Sigmoid colon (tissue), 7 donors: ENCODE measurements around the gene TRAF7. TPM values are rescaled to one million over a fixed set of nuclear protein-coding genes. Genes with fewer than 3 reads are reported as not detected.

Experiments used
- DNase-seq: peaks from one replicate; pipeline ENCODE4 v3.0.0-alpha.2; 2019
- H3K27ac ChIP-seq, 4 donors: fragments of 200-600 bp; sonication (generic); one replicate each; pipeline ENCODE4 v1.5.1; 2016 to 2019; ENCODE audit warnings: mild to moderate bottlenecking in 1 of 4
- H3K27me3 ChIP-seq, 3 donors: fragments of 200-600 bp; sonication (generic); one replicate each; pipeline ENCODE4 v1.5.1; 2019; ENCODE audit warnings: mild to moderate bottlenecking in 1 of 3
- H3K36me3 ChIP-seq, 4 donors: fragments of 200-600 bp; sonication (generic); one replicate each; pipeline ENCODE4 v1.5.1; 2016 to 2019
- H3K4me1 ChIP-seq, 4 donors: fragments of 200-600 bp; sonication (generic); one replicate each; pipeline ENCODE4 v1.5.1; 2017 to 2019
- H3K4me3 ChIP-seq, 4 donors: fragments of 200-600 bp; sonication (generic); one replicate each; pipeline ENCODE4 v1.5.1; 2017 to 2019; ENCODE audit warnings: mild to moderate bottlenecking in 2 of 4, moderate library complexity in 1 of 4
- H3K9me3 ChIP-seq, 4 donors: fragments of 200-600 bp in 3 of 4; sonication (generic) in 3 of 4; one replicate each; pipeline versions ENCODE4 v1.5.1 to v1.6.1; 2013 to 2019
- EP300 ChIP-seq, 4 donors: sonication (generic); formaldehyde crosslinking; IDR thresholded peaks; one replicate each; pipeline ENCODE4 v1.6.1; 2017; ENCODE audit warnings: antibody characterized with exemption in 4 of 4
- POLR2A ChIP-seq, 2 donors: fragments of 450-650 bp; IDR thresholded peaks; one replicate each; pipeline ENCODE4 v1.6.1; 2016; ENCODE audit warnings: antibody characterized with exemption in 2 of 2, mild to moderate bottlenecking in 2 of 2, moderate library complexity in 2 of 2
- POLR2AphosphoS5 ChIP-seq, 4 donors: sonication (generic); formaldehyde crosslinking; IDR thresholded peaks; one replicate each; pipeline ENCODE4 v1.6.1; 2017; ENCODE audit warnings: antibody characterized with exemption in 4 of 4
- WGBS, 2 donors: extraction: QIAGEN DNeasy Blood & Tissue Kit; methylation state at CpG; one replicate each; pipeline ENCODE4 v1.1.7; 2013; 5-methylcytosine and 5-hydroxymethylcytosine counted together
- intact Hi-C: fragments of 100-400 bp; cut with DNase I; formaldehyde crosslinking; loops from one replicate; pipeline ENCODE4 v1.15.1; 2023
- polyA plus RNA-seq, 3 donors: library from polyadenylated mRNA; stranded (reverse); fragments of 200-250 nt; gene quantifications; one replicate each; pipeline ENCODE4 v1.2.3, GENCODE V29; 2013
- total RNA-seq, 4 donors: library from RNA; depleted of rRNA; stranded (reverse); fragments of >200 nt; gene quantifications; one replicate each; pipeline ENCODE4 v1.1.0, GENCODE V29; 2016
- TF ChIP-seq, protein P1 (sequence below), 4 experiments: fragments of 450-650 bp in 3 of 4; fragments of 200-600 bp in 1 of 4; IDR thresholded peaks; one replicate each; pipeline ENCODE4 v1.5.1; 2016 to 2019; ENCODE audit warnings: antibody characterized with exemption in 4 of 4, mild to moderate bottlenecking in 3 of 4, moderate library complexity in 2 of 4
- donor health status: healthy with polysubstance abuse.
- donor health status: Bipolar disorder and iron deficiency.
- donor health status: healthy.

The TRAF7 gene
- total and polyA plus RNA-seq, 7 donors: 30.3 to 65.1 (median 45.0) TPM

DNA sequence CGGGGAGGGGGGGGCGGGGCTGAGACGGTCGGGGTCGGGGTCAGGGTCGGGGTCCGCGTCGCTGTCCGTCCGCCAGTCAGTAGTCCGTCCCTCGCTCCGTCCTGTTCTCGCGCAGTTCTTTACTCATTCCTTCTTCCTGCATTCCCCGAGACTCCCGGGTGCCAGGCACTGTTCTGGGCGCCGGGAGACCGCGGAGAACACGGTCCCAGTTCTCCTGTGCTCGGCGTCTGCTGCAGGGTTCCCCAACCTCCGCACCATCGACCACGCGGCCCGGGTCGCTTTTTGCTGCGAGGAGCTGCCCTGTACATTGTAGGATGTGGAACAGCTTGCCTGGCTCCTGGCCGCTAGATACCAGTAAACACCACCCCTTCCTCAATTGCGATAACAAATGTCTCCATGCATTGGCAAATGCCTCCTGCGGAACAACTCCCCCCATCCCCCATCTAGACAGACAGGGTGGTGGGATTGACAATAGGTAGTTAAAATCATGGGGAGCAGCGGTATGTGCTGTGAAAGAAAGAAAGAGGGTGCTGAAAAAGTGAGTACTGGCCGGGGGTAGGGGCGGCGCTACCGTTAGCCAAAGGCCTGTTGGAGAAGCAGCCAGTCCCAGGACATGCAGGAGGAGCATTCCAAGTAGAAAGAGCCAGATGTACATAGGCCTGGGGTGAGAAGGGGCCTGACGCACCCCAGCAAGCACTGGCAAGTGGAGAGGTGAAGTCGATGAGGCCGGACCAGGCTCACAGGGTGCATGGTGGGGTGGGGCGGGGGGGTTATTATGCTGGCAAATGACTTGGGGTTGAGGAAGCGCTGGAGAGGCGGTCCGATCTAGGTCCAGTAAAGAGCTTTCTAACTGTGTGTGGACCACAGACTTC is 631 bp downstream of the TRAF7 start:
- DNase-seq: no peak
- 5 to 8% methylated on average over 47 of the region's 47 CpGs for WGBS, 2 donors
- H3K27me3 ChIP-seq: no peaks in the 10 kb centered on the region
- H3K27ac ChIP-seq: peak overlapping the region; percentile 90 to 96 (median 94)
- H3K4me3 ChIP-seq: peak overlapping the region; percentile 51 to 76 (median 74)
- intact Hi-C loops: loop anchor here (2.0 kb wide), 2 partner anchors 49 to 67 kb away; partner anchors contain the start of genes E4F1 and MLST8
- peaks cover 0 to 6% (median 2%) of the 10 kb centered on the region in 4 donors for H3K36me3 ChIP-seq
- TF ChIP-seq POLR2AphosphoS5 (IDR thresholded peaks at IDR 0.05): peak in 2 of 4 donors; percentile 35 to 56
- TF ChIP-seq, protein P1, sequence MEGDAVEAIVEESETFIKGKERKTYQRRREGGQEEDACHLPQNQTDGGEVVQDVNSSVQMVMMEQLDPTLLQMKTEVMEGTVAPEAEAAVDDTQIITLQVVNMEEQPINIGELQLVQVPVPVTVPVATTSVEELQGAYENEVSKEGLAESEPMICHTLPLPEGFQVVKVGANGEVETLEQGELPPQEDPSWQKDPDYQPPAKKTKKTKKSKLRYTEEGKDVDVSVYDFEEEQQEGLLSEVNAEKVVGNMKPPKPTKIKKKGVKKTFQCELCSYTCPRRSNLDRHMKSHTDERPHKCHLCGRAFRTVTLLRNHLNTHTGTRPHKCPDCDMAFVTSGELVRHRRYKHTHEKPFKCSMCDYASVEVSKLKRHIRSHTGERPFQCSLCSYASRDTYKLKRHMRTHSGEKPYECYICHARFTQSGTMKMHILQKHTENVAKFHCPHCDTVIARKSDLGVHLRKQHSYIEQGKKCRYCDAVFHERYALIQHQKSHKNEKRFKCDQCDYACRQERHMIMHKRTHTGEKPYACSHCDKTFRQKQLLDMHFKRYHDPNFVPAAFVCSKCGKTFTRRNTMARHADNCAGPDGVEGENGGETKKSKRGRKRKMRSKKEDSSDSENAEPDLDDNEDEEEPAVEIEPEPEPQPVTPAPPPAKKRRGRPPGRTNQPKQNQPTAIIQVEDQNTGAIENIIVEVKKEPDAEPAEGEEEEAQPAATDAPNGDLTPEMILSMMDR (IDR thresholded peaks at IDR 0.05): no peak
- H3K4me1 ChIP-seq: peaks cover 0 to 90% (median 84%) of the 10 kb centered on the region in 4 donors
- H3K9me3 ChIP-seq: no peaks in the 10 kb centered on the region

DNA sequence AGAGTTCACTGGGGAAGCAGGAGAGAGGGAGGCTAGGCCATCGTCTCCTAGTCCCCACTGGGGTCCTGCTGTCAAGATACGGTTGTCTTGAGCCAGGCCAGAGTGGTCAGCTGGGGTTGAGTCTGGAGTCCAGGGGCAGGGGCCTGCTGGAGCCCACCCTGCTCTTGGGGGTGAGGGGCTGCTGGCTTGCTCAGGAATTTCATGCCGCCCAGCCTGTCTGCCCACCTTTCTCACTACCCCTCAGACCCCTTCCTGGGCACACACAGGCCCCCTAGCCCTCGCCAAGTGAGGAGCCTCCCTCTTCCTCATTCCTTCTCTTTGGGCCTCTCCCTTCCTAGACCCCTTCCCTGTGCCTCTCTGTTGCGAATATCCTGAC is 1.3 kb downstream of the TRAF7 start:
- H3K27ac ChIP-seq: peak overlapping the region; percentile 90 to 96 (median 94)
- DNase-seq: no peak
- no peaks in the 10 kb centered on the region for H3K9me3 ChIP-seq
- TF ChIP-seq EP300 (IDR thresholded peaks at IDR 0.05) (no peak), POLR2A (IDR thresholded peaks at IDR 0.05) (no peak), POLR2AphosphoS5 (IDR thresholded peaks at IDR 0.05) (no peak)
- TF ChIP-seq, protein P1 (IDR thresholded peaks at IDR 0.05): no peak
- no peaks in the 10 kb centered on the region for H3K36me3 ChIP-seq
- intact Hi-C loops: loop anchor here (2.0 kb wide), 1 partner anchor 48 kb away; the partner anchor contains the start of gene MLST8
- H3K27me3 ChIP-seq: no peaks in the 10 kb centered on the region
- peak overlapping the region in 3 of 4 donors; percentile 74 to 76 (median 75) for H3K4me3 ChIP-seq
- H3K4me1 ChIP-seq: peaks cover 0 to 90% (median 84%) of the 10 kb centered on the region in 4 donors
- WGBS, 2 donors: 64 to 74% methylated on average over 5 of the region's 5 CpGs

- no peak for DNase-seq
- intact Hi-C loops: loop anchor here (2.0 kb wide), 2 partner anchors 47 to 93 kb away; partner anchors contain the start of genes ECI1 and MLST8
- TF ChIP-seq POLR2AphosphoS5 (IDR thresholded peaks at IDR 0.05): peak in 3 of 4 donors; percentile 14 to 37 (median 28)
- TF ChIP-seq POLR2A (IDR thresholded peaks at IDR 0.05): no peak
- WGBS, 2 donors: 51 to 83% methylated on average over 27 of the region's 27 CpGs
- Histone ChIP-seq H3K4me3 (peak overlapping the region in 1 of 4 donors; percentile 75), H3K9me3 (no peaks in the 10 kb centered on the region), H3K36me3 (no peaks in the 10 kb centered on the region), H3K27me3 (no peaks in the 10 kb centered on the region), H3K27ac (peak overlapping the region; percentile 90 to 96 (median 94)), H3K4me1 (peaks cover 0 to 84% (median 82%) of the 10 kb centered on the region in 4 donors)
Measured at GRCh38 chr16:2157480-2158261, 2.1 kb downstream of the TRAF7 start.

DNA sequence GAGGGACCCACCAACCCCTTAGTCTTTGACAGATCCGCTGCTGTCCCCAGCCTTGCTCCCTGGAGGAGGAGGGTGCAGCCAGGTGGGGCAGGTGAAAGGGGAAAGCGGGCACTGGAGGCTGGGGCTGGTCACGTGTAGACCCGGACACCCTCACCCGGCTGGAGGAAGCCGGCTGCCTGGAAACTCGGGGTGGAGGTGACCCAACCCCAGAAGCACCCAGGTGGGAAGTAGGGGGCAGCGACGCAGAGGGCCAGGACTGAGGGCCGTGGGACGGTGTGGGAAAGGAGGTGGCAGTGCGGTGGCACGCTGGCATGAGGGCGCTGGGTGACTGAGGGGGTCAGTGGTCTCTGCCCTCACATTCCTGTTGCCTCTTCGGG is 2.7 kb downstream of the TRAF7 start:
- 85 to 88% methylated on average over 15 of the region's 15 CpGs for WGBS, 2 donors
- no peak for DNase-seq
- Histone ChIP-seq H3K27ac (peak overlapping the region; percentile 90 to 96 (median 94)), H3K27me3 (no peaks in the 10 kb centered on the region), H3K4me3 (peak overlapping the region in 1 of 4 donors; percentile 42), H3K36me3 (no peaks in the 10 kb centered on the region), H3K9me3 (no peaks in the 10 kb centered on the region), H3K4me1 (peaks cover 0 to 79% (median 77%) of the 10 kb centered on the region in 4 donors)
- intact Hi-C loops: loop anchor here (2.0 kb wide), 1 partner anchor 93 kb away; the partner anchor contains the start of gene ECI1
- TF ChIP-seq POLR2A (IDR thresholded peaks at IDR 0.05) (no peak), EP300 (IDR thresholded peaks at IDR 0.05) (no peak), POLR2AphosphoS5 (IDR thresholded peaks at IDR 0.05) (no peak)
- TF ChIP-seq, protein P1 (IDR thresholded peaks at IDR 0.05): no peak
